SK-N-SH treated with all-trans-retinoic acid at 6 μM for 48 hours (cell line): ENCODE results near the gene ITPR3.

ENCODE experiments used
- ATAC-seq: fragments of 200-7000 bp; cut with Tn5 transposase; 3 replicates; pipeline ENCODE4 v1.9.1; 2020; ENCODE audit warnings: mild to moderate bottlenecking, moderate library complexity
- ARNTL ChIP-seq: fragments of 450-650 bp; formaldehyde crosslinking; IDR thresholded peaks from 2 replicates; pipeline ENCODE4 v1.5.0; 2020; ENCODE audit warnings: low read depth, mild to moderate bottlenecking, moderate library complexity, borderline replicate concordance
- BACH2 ChIP-seq: fragments of 250-450 bp; sonication (Bioruptor Pico); IDR thresholded peaks from 2 replicates; pipeline ENCODE4 v1.9.0; 2021; ENCODE audit warnings: mild to moderate bottlenecking, borderline replicate concordance
- CREB5 ChIP-seq: fragments of 250-450 bp; sonication (Bioruptor Pico); IDR thresholded peaks from 2 replicates; pipeline ENCODE4 v1.5.1; 2020; ENCODE audit warnings: low read depth, mild to moderate bottlenecking, moderate library complexity
- CSDC2 ChIP-seq: fragments of 250-450 bp; sonication (Bioruptor Pico); IDR thresholded peaks from 2 replicates; pipeline ENCODE4 v1.5.0; 2020; ENCODE audit warnings: mild to moderate bottlenecking, moderate library complexity
- CSRNP3 ChIP-seq: fragments of 250-450 bp; sonication (Bioruptor Pico); IDR thresholded peaks from 2 replicates; pipeline ENCODE4 v1.5.1; 2021; ENCODE audit warnings: mild to moderate bottlenecking, moderate library complexity
- ESRRG ChIP-seq: fragments of 250-450 bp; sonication (Bioruptor Pico); IDR thresholded peaks from 2 replicates; pipeline ENCODE4 v1.6.1; 2021; ENCODE audit warnings: mild to moderate bottlenecking
- GLIS3 ChIP-seq: fragments of 250-450 bp; sonication (Bioruptor Pico); IDR thresholded peaks from 2 replicates; pipeline ENCODE4 v1.5.0; 2020; ENCODE audit warnings: mild to moderate bottlenecking, moderate library complexity
- OSR1 ChIP-seq: fragments of 250-450 bp; sonication (Bioruptor Pico); IDR thresholded peaks from 2 replicates; pipeline ENCODE4 v1.8.0; 2022; ENCODE audit warnings: moderate library complexity, mild to moderate bottlenecking, inconsistent platforms
- PATZ1 ChIP-seq: fragments of 250-450 bp; sonication (Bioruptor Pico); IDR thresholded peaks from 2 replicates; pipeline ENCODE4 v1.8.0; 2020; ENCODE audit warnings: mild to moderate bottlenecking, moderate library complexity, borderline replicate concordance
- POU6F1 ChIP-seq: fragments of 250-450 bp; sonication (Bioruptor Pico); IDR thresholded peaks from 2 replicates; pipeline ENCODE4 v1.8.0; 2021; ENCODE audit warnings: low read depth, mild to moderate bottlenecking, moderate library complexity, borderline replicate concordance
- PPARA ChIP-seq: fragments of 250-450 bp; sonication (Bioruptor Pico); IDR thresholded peaks from 2 replicates; pipeline ENCODE4 v1.5.0; 2020; ENCODE audit warnings: mild to moderate bottlenecking, borderline replicate concordance
- RARB ChIP-seq: fragments of 250-450 bp; sonication (Bioruptor Pico); IDR thresholded peaks from 2 replicates; pipeline ENCODE4 v1.8.0; 2021; ENCODE audit warnings: mild to moderate bottlenecking, moderate library complexity
- SNAI2 ChIP-seq: fragments of 250-450 bp; sonication (Bioruptor Pico); IDR thresholded peaks from 2 replicates; pipeline ENCODE4 v1.5.0; 2020; ENCODE audit warnings: mild to moderate bottlenecking, moderate library complexity
- TCF4 ChIP-seq: fragments of 250-450 bp; sonication (Bioruptor Pico); IDR thresholded peaks from 2 replicates; pipeline ENCODE4 v1.8.0; 2021; ENCODE audit warnings: mild to moderate bottlenecking, moderate library complexity, borderline replicate concordance
- TOX ChIP-seq: fragments of 250-450 bp; sonication (Bioruptor Pico); IDR thresholded peaks from 2 replicates; pipeline ENCODE4 v1.8.0; 2021; ENCODE audit warnings: mild to moderate bottlenecking, moderate library complexity, borderline replicate concordance
- TSHZ2 ChIP-seq: fragments of 250-450 bp; sonication (Bioruptor Pico); IDR thresholded peaks from 2 replicates; pipeline ENCODE4 v1.5.0; 2020; ENCODE audit warnings: mild to moderate bottlenecking, moderate library complexity
- ZC3H10 ChIP-seq: fragments of 250-450 bp; sonication (Bioruptor Pico); IDR thresholded peaks from 2 replicates; pipeline ENCODE4 v1.5.1; 2021; ENCODE audit warnings: mild to moderate bottlenecking, moderate library complexity
- ZFP3 ChIP-seq: fragments of 250-450 bp; sonication (Bioruptor Pico); IDR thresholded peaks from 2 replicates; pipeline ENCODE4 v1.5.0; 2020; ENCODE audit warnings: mild to moderate bottlenecking, moderate library complexity
- ZNF565 ChIP-seq: fragments of 450-650 bp; formaldehyde crosslinking; conservative IDR thresholded peaks from 2 replicates; pipeline ENCODE4 v1.5.0; 2020; ENCODE audit warnings: low read depth, mild to moderate bottlenecking, moderate library complexity
- ZNF70 ChIP-seq: fragments of 450-650 bp; formaldehyde crosslinking; IDR thresholded peaks from 2 replicates; pipeline ENCODE4 v1.5.0; 2020; ENCODE audit warnings: mild to moderate bottlenecking, moderate library complexity

Gene ITPR3

GRCh38 chr6:33659986-33660385 lies 38.9 kb downstream of the ITPR3 start:
- no peak for ATAC-seq
- TF ChIP-seq GLIS3 (CRISPR knock-in tag) (no peak), RARB (CRISPR knock-in tag) (no peak), TOX (CRISPR knock-in tag) (no peak), PPARA (CRISPR knock-in tag) (no peak), ZFP3 (CRISPR knock-in tag) (no peak), CSRNP3 (CRISPR knock-in tag) (no peak), SNAI2 (no peak), ESRRG (CRISPR knock-in tag) (no peak), BACH2 (CRISPR knock-in tag) (no peak), ZNF565 (CRISPR knock-in tag) (no peak), ZC3H10 (CRISPR knock-in tag) (no peak), CREB5 (CRISPR knock-in tag) (no peak), PATZ1 (CRISPR knock-in tag) (no peak), ARNTL (CRISPR knock-in tag) (no peak), CSDC2 (CRISPR knock-in tag) (no peak), POU6F1 (CRISPR knock-in tag) (no peak), OSR1 (CRISPR knock-in tag) (no peak), ZNF70 (CRISPR knock-in tag) (no peak), TSHZ2 (CRISPR knock-in tag) (no peak), TCF4 (CRISPR knock-in tag) (no peak)

GRCh38 chr6:33661106-33661838 lies 40.1 kb downstream of the ITPR3 start:
- no peak for TF ChIP-seq CSRNP3 (CRISPR knock-in tag)
- ATAC-seq, result no peak
